GM21529 (cell line): ENCODE results near the gene CD300H.
"Not testable (repeated sequence)": the region's sequence is repeated elsewhere in the genome, so short reads cannot be mapped to it uniquely, and the experiment has no call there.

ENCODE experiments used
- ATAC-seq: cut with Tn5 transposase; IDR thresholded peaks from one replicate; pipeline ENCODE4 v1.9.1; 2021; ENCODE audit not compliant: unreplicated experiment

CD300H gene

DNA sequence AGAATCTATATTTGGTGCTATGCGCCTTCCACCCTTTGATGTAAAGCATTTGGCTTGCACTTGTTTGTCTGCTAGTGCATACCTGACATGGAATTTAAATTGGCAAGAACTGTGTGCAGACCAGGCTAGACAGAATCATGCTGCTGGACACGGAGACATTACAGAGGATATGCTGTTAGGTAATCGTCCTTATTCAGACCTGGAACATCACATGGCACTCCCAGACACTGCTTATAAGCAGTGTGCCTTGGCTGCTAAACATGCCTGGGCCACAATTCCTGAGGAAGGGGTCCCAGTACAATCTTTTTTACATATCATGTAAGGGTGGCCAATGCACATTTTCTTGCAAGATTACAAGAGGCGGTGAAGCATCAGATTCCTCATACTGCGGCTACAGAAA lies 18.4 kb upstream of the CD300H start:
- ATAC-seq: no peak

DNA sequence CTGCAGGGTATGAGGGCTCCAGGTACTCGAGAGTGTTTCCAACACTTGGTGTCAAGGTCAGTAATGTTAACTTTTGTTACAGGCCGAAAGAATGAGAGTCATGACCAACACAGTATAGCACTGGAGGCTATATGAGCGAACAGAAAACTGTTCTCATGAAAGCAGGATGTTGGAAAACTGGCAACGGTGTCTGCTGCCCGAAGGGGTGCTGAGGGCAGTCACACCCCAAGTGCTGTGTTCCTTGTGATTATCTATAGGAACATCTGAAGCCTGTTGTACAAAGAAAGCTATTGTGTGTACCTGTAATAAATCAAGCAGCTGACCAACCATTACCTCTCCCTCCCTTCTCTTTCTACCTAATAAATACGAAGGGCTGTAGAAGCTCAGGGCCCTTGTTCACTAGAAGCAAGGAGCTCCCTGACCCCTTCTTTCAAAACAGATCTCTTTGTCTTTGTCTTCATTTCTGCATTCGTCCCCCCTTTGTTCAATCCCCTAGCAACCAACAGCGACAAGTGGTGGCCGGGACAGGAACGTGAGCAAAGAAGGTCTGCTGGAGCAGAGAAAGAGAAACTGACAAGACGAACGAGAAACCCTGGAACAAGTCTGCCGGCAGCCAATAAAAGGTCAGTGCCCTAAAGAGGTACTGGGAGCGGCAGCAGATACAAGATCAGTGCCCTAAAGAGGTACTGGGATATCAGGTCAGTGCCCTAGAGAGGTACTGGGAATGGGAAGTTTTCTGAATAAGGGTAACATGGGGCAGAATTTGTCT lies 17.2 kb upstream of the CD300H start:
- ATAC-seq: no peak

DNA sequence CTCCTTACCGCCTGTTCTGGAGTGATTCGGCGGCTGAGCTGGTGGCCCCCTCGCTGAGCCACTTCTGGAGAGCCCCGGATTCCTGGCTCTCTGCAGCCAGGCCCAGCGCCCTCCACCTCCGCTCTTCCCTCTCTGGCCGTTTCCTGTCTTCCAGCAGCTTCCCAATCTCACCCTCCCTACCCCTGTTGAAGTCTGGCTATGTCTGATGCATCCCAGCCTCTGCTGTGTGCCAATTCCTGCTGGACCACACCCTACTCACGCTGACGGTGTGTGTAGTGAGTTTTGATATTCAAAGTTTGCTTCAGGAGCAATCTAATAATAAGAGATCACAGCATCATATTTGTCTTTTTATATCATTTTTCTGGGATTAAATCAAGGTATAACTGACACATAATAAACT lies 15.3 kb upstream of the CD300H start:
- ATAC-seq: no peak

DNA sequence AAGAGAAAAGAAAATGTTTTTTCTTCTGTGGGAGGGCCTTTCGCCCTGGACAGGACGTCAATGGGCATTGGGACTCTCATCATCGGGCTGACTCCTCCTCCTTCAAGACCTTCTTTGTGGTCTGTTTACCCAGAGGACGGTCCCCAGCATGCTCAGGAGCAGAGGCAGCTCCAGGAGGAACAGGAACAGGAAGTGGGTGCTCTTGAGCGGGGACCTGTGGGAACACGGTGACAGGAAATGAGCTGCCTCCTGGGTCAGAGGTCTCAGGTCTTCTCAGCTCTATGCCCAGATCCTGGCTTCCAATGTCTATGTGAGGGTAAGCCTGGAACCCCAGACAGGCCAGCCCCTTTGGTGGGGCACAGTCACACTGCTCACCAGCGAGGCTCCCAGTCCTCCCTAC lies 12.6 kb upstream of the CD300H start:
- no peak for ATAC-seq

DNA sequence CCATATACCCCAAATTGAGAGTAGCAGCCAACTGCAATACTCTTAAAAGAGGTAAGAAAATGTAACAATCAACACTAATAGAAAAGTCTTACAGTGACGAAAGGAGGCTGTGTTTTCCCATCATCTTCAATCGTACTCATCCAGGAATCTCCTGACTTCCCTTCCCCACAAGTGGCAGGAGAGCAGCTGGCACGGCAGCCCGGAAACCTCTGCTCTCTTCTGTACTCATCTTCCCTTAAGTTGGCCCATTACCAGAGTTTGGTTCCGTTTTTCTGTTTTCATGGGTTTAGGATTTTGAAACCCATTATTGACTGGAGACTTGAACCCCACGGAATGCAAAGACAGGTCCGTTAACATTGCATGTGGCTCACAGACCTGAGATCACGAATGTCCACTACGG lies 11.7 kb upstream of the CD300H start:
- no peak for ATAC-seq

DNA sequence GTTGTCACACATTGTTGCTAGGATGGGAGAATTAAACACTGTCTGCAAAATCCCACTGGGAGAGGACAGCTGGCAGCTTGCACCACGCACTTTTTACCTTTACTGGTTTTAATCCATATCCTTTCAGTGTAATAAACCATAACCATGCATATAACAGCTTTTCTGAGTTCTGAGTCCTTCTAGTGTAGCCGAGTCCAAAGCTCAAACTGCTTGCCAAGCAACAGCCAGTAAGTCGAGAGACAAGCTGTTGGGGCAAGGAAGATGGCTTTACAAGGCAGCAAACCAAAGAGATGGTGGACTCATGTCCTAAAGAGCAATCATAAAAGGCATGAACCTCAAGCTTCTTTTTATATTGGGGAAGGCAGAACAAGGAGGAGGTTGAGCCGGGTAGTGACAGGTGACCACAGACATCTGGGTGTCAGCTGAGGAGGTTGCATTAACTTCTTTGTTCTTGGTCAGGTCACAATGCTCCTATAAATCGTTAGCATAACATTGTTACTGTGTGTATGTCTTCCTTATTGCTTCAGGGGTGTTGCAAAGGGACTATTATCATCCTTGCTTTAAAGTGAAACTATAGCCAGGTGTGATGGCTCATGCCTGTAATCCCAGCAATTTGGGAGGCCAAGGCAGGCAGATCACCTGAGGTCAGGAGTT lies 7.3 kb upstream of the CD300H start:
- ATAC-seq: no peak

DNA sequence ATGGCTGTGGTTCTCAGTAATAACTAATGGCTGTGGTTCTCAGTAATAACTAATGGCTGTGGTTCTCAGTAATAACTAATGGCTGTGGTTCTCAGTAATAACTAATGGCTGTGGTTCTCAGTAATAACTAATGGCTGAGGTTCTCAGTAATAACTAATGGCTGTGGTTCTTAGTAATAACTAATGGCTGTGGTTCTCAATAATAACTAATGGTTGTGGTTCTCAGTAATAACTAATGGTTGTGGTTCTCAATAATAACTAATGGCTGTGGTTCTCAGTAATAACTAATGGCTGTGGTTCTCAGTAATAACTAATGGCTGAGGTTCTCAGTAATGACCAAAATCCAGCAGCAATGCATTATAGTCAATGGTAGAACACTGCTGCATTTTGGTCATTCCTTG lies 6.3 kb upstream of the CD300H start:
- ATAC-seq: not testable (repeated sequence)

DNA sequence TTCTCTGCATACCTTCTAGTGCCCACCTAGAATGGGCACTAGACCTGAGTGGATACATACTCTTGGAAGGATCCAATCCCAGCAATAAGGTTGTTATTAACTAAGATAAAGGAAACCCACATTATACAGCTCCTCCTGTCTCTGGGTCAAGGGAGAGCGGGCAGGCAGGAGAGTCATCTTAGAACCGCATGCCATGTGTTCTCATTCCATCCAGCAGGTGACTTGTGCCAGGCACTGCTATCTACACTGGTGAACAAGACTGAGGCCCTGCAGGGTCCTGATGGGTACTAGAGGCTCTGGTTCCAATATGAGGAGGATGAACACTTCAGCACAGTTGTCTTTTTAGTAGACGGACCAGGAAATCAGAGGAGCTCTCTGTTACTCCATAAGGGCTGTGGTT lies 5.9 kb upstream of the CD300H start:
- ATAC-seq: no peak

DNA sequence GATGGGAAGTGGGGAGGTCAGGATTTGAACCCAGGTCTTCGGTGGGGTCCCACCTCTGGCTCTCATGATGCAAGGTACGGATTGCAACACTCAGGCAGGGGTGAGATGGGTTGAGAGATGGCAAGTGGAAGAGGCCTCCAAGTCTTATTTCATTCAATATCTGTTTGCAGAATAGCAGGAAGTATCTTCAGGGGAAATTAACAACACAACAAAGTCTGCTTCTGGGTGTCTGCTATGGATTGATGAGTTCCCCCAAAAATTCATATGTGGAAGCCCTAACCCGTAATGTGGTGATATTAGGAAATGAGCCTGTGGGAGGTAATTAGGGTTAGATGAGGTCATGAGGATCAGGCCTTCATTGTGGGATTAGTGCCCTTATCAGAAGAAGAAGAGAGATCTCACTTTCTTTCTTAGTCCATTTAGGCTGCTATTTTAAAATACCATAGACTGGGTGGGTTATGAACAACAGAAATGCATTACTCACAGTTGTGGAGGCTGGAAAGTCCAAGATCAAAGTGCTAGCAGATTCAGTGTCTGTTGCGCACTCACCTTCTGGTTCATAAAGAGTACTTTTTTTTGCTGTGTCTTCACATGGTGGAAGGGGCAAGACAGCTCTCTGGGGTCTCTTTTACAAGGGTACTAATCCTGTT lies 4.4 kb upstream of the CD300H start:
- no peak for ATAC-seq

DNA sequence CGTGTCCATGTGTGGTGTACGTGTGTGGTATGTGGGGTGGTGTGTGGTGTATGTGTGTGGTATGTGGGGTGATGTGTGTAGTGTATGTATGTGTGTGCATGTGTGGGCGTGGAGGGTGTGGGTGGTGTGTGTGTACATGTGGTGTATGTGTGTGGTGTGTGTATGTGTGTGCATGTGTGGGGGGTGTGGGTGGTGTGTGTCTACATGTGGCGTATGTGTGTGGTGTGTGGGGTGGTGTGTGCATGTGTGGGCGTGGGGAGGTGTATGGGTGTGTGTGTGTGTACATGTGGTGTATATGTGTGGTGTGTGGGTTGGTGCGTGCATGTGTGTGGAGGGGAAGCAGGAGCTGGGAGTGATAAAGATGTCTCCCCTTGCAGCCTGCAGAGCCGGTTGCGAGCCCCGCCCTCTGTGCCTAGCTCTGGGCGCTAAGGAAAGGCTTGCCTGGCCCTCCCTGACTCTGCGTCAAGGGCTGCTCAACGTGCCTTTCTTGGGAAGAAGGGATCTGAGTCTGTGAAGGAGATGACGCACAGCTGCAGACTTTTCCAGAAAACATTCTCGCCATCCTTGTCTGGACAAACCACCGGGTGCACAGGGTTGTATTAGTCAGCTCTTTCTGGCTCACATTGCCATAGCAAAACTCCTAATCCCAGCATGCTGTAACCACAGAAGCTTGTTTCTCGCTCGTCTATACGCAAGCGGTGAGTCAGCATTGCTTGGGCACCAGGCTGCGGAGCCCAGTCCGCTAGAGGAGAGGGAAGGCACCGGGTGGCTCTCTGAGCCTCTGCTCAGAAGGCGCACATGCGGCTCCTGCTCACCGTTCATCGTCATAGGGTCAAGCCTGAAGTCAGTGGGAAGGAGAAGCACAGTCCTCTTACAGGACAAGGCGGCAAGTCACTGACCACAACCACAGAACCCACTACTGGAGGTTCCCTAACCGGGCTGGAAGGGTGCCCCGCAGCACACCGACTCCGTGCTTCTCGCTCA lies 2.0 kb upstream of the CD300H start:
- ATAC-seq: no peak

DNA sequence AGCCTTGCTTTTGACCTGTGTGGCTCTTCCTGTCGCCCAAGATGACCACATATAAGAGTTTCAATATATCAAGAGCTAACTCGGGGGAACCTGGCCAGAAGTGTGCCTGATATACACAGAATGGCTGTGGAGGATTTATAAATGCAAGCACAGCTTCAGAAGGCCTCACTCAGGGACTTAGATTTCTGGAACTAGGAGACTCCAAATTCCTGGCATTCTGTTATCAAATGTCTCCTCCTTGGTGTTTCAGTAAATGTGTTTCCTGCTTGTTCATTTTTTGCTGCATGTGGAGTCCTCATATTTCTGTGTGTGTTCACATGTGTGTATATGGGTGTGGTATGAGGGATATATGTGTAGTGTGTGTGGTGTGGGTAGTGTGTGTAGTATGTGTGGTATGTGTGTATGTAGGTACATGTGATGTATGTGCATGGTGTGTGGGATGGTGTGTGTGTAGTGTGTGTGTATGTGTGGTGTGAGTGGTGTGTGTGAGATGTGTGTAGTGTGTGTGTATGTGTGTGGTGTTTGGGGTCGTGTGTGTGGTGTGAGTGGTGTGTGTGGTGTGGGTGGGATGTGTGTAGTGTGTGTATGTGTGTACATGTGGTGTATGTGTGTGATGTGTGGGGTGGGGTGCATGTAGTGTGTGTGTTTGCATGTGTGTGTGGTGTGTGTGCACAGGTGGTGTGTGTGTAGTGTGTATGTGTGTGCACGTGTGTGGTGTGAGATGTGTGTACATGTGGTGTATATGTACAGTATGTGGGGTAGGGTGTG lies 981 bp upstream of the CD300H start:
- ATAC-seq: no peak

DNA sequence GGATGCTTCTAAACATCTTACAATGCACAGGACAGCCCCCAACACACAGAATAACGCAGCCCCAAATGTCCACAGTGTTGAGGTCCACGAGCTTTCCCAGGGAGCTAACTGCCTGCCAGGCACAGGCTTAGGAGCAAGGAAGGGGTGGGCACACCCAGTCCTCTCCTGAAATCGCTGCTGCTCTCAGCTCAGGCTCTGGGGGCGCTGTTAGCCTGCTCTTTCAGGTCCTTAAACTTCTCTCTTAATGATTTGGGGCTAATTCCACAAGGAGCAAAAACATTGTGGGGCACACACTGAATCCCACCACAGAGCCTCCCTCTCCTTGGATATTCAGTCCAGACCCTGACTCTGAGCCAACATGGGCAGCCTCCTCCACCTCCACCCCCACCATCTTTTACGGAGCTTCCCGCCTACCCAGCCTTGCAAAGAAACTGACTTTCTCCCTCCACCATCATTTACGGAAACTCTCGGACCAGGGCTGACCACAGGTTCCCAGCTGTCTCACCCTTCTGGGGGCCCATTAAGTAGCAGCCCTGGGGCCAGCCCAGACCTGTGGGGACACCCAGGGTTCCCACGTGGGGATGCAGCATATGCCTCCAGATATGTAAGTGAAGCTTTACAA lies 1.1 kb downstream of the CD300H start:
- ATAC-seq: no peak

DNA sequence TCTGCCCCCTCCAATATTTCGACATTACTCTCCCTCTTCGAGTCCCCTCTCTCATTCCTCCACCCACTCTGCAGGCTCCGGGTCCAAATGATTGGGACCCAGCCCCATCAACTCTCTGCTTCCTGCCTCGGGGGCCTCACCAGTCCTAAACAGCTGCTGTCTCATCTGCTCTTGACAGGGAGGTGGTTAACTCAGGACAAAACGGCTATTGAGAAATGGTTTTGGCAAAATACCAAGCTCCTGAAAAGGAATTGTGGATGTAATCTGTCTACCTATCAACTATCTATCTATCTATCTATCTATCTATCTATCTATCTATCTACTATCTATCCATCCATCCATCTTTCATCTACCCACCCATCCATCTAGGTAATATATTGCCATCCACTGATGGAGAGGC lies 2.2 kb downstream of the CD300H start:
- ATAC-seq: no peak

DNA sequence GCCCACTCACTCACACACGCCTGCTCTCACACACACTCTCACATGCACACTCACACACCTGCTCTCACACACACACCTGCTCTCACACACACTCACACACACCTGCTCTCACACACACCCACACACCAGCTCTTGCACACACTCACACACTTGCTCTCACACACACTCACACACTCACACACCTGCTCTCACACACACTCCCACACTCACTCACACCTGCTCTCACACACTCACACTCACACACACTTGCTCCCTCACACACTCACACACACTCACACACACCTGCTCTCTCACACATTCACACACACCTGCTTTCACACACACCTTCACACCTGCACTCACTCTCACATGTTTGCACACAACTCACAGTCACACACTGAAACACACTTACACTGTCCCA lies 4.0 kb downstream of the CD300H start:
- ATAC-seq: no peak

DNA sequence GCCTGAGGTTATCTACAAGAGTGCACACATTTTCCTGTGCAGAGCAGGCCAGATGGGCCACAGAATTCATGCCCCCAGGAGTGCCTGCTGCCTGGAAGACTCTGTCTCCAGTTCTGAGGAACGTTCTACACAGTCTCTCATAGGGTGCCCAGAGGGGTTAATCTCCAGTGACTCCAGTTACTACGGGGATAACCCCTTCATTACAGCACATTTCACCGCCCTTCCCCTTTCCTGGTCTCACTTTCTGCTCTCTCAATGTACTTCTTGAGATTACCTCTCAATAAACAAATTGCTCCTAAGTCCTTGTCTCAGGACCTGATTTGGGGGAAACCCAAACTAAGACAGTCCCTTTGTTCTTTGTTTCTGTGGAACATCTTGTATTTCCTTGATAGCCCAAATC lies 5.7 kb downstream of the CD300H start:
- ATAC-seq: no peak

DNA sequence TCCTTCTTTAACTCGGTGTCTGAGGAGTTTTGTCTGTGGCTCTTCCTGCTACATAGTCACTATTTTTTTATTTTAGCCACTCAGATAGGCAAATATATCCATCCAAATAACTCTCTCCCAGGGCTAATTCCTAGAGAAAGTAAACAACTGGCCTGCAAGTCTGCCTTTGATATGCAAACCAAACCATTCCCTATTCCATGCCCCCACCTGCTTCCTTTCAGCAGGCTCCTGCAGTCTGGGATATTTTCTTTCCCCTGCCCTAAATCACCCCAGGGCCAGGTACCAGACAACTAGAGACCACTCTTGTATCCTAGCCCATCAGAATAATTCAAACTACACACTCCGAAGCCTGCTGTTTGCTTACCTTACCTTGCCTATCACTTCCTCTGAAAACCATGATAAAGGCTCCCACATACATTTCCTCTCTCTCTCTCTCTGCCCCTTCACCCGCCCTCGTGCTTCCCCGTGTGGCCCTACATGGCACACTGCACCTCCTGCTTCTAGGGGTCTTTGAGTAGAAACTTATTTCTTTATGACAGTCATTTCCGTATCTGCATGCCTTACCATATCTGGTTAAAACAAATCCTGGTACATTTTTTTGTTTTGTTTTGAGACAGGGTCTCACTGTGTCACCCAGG lies 8.3 kb downstream of the CD300H start:
- no peak for ATAC-seq

DNA sequence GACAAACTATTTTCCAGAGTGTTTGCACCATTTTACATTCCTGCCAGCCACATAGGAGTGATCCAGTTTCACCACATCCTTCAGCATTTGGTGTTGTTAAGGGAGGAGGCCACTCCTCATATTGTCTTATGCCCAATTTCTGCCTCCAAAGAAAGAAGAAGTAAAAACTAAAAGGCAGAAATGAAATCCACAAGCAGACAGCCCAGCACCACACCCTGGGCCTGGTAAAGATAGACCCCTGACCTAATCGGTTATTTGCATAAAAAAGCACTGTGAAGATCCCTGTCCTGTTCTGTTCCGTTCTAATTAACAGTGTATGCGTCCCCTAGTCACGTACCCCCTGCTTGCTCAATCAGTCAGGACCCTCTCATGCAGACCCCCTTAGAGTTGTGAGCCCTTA lies 8.9 kb downstream of the CD300H start:
- ATAC-seq: not testable (repeated sequence)

DNA sequence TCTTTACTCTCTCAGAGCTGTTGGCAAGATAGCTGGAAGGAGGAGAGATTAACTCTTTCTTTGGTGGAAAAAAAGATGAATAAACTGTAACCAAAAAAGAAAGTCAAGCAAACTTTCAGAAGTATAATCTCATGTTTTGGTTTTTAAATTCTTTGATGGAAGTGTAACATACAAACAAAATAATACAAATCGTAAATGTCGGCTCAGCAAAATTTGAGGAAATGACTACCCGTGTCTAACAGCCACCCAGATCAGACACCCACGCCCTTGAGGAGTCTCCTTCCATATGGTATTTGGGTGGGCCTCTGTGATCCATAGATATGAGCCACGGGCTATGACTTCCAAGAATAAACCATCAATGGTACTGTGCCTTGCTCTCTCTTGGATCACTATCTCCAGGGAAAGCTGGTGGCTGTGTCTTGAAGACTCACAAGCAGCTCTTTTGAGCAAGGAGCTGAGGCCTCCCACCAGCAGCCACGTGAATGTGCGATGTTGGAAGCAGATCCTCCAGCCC lies 11.8 kb downstream of the CD300H start:
- ATAC-seq: no peak

DNA sequence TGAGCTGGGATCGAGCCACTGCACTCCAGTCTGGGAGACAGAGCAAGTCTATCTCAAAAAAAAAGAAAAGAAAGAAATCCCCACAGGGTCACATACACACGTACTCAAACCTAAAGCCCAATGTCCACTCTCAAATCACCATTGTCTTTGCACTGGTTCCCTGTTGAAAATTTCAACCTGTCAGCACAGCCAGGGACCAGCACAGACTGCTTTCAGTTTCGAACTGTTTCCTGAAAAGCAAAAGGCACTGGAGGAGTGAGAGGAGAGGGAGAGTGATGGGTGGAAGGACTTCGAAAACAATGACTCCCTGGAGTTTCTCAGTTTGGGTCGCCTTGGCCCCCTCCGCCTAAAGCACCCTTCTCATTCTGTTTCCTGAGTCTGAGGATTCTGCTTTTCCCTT lies 12.4 kb downstream of the CD300H start:
- no peak for ATAC-seq
